HG02763 (cell line): Measurements from ENCODE around the gene CXCR5.

Experiments
- ATAC-seq: cut with Tn5 transposase; IDR thresholded peaks from one replicate; pipeline ENCODE4 v1.9.1; 2021; ENCODE audit warnings: mild to moderate bottlenecking, moderate library complexity; ENCODE audit not compliant: unreplicated experiment

The CXCR5 gene

DNA sequence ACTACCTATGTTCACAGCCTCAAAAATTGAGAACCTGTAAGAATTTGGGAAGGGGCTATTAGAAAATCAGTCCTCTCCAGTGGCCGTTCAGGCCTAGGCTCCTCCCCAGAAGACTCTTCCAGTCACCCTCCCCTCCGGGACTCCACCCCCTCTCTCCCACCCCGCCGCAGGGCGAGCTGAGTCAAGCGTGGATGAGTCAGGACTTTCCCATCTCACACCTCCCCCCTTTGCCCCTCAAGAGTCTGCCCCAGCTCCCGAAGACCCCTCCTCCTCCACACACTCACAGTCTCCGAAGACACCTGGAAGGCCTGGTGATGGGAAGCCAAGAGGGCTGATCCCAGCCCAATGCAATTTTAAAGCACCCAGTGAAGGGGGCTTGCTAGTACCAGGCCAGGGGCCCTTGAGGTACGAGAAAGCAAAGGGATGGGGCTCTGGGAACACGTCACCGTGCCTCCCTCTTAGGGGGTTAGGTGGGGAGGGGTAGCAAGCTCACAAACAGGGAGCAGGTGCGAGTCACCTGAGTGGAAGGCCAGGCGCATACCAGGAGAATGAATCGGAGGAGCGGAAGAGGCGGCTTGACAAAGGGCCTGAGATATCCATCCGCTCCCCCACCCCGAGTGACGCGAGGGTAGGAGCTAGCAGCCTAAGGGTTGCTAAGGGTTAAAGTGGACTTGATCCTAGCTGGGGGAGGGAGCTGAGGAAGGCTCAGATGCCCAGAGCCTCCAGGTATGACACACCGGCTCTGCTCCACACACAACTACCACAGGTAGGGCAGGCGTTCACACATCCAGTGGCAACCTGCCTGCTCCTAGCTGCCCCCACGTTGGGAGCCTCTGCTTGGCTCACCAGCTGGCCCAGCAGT is 28.4 kb downstream of the CXCR5 start:
- ATAC-seq: no peak

- no peak for ATAC-seq
These were observed 29.2 kb downstream of the CXCR5 start for GRCh38 chr11:118912742-118913410.

GRCh38 chr11:118913411-118914125 is 29.9 kb downstream of the CXCR5 start:
- no peak for ATAC-seq

- no peak for ATAC-seq
These were observed 30.7 kb downstream of the CXCR5 start for GRCh38 chr11:118914178-118914918.

- no peak for ATAC-seq
These were observed 31.3 kb downstream of the CXCR5 start for GRCh38 chr11:118914987-118915386.

DNA sequence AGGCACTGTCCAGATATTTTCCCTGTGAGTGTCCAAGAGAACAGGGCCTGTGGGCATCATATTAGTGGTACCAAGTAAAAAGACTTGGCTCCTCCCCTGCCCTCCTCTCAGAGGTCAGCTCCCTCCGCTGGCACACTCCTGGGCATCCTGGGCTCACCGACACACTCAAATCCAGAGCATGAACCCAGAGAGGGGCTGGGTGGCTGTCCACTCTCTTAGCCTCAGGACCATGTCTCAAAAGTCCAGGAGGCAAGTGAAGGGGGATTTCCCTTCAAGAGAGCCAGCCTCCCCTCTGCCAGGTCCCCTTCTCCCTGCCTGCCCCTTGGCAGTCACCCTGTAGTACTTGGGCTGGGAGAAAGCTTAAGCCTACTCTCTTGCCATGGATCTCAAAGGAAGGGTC is 31.7 kb downstream of the CXCR5 start:
- ATAC-seq: no peak

DNA sequence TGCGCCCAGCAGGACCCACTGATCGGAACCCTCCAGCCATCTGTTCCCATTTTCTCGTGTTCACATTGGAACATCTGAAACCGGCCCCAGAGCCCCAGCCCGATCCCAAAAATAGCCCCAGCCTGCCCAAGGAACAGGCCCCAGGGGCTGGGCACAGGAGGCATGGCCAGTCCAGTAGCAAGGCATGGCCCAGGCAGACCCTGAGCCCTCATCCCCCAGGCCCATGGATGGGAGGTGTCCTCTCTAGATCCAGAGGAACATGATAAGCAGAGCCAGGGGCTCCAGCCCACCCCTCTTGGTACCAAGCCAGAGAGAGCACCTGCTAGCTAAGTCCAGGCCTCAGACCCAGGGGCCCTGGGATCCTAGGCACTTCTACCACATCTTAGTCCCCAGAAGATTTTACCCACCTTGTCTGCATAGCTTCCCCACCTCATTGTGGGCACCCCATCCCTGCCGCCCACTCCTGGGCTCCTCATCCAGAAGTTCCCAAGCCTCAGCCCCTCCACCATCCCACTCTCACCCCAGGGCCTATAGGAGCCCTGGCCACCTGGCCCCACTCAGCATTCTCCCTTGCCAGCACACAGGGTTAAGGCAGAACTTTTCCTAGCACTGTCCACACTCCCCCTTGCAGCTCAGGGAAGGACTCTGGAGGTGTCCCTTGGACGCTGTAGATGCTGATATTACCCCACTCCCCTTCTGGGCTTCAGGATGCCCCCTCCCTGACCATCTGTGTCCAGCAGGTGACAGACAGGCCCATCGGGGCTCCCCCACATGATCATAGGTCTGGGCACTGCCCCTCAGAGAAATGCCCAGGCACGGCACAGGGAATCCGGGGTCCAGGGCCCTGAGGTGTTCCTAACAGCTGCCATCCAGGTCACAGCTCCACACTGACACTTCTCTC is 32.5 kb downstream of the CXCR5 start:
- ATAC-seq: no peak

DNA sequence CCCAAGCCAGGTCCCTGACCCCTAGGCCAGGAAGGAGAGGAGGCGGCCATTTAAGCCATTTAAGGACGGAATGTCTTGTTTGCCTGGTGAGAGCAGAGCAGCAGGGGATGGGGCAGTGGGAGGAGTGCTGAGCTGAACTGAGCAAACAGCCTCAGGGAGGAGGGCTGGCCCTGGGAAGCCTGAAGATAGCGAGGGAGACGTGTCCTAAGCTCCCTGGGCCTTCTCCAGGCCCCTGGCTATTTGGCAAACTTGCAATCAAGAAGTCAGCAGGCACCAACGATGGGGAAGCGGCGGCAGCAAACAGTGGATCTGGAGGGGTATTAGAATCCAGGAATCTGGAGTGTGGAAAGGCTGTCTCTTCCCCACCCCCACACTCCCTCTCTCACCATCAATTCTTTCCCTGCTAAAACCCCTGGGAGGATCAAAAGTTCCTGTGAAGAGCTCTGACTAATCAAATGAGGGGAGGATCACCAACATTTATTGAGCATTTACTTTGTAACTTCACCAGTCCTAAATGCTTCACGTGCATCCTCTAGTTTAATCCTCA is 33.2 kb downstream of the CXCR5 start:
- ATAC-seq: no peak

- no peak for ATAC-seq
These were observed 33.9 kb downstream of the CXCR5 start for GRCh38 chr11:118917481-118918127.

DNA sequence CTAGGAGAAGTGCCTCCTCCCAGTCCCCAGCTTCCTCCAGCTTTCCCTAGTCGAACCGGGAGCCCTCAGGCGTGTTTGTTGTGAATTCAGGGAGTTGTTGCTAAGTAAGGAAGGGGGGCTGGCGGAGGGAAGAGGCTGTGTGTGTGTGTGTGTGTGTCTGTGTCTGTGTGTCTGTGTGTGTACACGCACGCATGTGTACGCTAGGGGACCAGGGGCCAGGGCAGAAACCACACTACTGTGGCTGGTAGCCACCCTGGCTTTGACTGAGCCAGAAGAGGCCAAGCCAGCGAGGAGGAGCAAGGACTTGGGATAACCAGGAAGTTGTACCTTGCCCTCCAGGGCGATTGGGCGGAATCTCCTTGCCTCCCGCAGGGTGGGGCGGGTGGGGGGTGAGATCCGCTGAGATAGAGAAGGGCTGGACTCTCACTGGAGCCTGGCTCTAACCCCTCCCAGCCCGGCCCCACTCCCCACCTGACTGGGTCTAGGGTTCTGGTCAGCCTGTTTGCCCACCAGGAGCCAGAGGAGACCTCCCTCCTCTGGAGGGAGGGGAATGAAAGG is 34.5 kb downstream of the CXCR5 start:
- no peak for ATAC-seq

GRCh38 chr11:118918686-118919280 is 35.1 kb downstream of the CXCR5 start:
- no peak for ATAC-seq

GRCh38 chr11:118921121-118921928 is 37.6 kb downstream of the CXCR5 start:
- no peak for ATAC-seq

GRCh38 chr11:118921929-118922744 is 38.4 kb downstream of the CXCR5 start:
- no peak for ATAC-seq

DNA sequence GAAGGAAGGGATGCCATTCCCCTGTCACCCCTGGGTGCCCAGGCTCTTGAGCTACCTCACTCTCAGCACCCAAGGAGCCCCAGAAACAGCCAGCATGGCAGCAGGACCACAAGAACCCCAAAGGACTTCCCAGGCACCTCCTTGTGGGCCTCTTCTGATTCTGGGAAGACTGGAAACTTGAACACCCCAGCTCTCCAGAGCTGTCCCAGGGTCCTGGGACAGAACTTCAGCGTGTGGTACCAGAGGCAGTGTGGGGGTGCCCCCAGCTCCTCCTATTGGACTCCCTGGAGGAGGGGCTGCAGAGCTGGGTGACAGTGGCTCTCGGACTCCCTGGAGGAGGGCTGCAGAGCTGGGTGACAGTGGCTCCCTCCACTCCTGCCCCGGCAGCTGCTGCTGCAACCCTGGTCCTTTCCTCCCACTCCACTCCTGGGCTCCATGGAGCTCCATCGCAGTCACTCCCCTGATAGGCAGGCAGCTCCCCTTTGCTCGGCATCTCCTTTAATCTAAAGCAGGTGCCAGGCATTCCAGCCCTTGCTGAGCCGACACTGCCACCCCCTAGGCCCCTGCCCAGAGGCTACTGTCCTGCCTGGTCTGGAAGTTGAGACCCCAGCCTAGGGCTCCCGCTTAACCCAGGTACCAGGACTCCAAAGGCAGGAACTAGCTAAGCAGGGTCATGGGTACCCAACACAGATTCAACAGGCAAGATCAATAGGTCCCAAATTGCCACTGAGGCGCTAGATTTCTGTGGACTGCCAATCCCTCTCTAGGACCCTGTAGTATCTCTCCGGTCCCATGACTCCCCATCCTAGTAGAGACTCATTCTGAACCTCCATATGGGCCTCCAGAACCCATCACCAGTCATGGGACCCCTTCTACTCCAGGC is 39.3 kb downstream of the CXCR5 start:
- ATAC-seq: no peak

DNA sequence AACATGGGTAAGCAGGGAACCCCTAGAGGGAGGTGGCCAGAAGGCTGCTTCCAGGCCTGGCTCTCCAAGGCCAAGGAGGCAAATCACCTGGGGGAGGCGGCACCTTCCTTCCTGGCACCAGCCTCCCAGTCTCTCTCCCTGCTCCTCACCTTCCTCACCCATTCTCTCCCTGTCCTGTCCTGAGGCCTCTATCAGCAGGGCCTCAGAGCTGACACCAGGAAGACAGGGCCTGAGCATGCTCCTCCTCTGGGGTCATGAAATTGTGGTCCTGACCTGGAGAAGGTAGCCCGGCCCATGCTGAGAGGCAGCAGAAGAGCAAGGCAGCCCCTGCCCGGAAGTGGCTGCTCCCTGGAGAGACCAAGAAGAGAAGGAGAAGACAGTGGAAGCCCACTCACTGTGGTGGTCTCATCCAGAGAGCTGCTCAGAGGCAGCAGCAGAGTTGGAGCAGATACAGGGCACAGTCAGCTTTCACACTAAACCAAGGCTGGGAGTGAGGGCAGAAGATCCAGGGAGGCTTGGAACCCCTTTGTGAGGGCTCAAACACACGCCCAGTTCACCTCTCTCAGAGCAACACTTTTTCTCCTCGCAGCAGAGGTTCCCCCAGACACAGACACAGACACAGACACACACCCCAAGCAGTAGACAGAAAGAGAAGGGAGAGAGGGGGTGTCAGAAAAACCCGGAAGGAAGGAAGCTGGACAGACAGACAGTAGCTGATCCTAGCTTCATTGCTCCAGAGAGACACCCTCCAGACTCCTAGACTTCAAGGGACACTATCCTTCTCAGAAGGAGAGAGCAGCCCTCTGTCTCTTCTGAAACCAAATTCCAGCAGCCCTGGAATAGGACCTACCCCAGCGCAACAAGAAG is 40.3 kb downstream of the CXCR5 start:
- no peak for ATAC-seq
